Keratinocyte (primary cell): ENCODE data around the gene NOTCH4. TPM values are rescaled to one million over a fixed set of nuclear protein-coding genes. Genes with fewer than 3 reads are reported as not detected.

Experiments
- DNase-seq: peaks from one replicate; pipeline ENCODE4 v3.0.0-alpha.2; 2011; ENCODE audit warnings: low read depth, missing footprints, low spot score
- FAIRE-seq: peaks from 2 replicates; lab custom pipeline; 2011; peaks lifted over from hg19 to GRCh38; lab: Jason Lieb, UNC
- H2AFZ ChIP-seq: 2 replicates; pipeline ENCODE4 v1.6.0; 2012; ENCODE audit warnings: low read length, control low read depth, inconsistent platforms; ENCODE audit not compliant: control insufficient read depth
- H3K27ac ChIP-seq: 2 replicates; pipeline ENCODE4 v1.5.1; 2011; ENCODE audit warnings: low read length; ENCODE audit not compliant: control insufficient read depth, insufficient read depth
- H3K27me3 ChIP-seq: 3 replicates; pipeline ENCODE4 v1.6.0; 2011; ENCODE audit warnings: low read length; ENCODE audit not compliant: control insufficient read depth, insufficient read depth; ENCODE audit errors: extremely low read depth
- H3K36me3 ChIP-seq, 2 experiments: 2 replicates in 1 of 2; 3 replicates in 1 of 2; pipeline ENCODE4 v1.5.1; 2011; ENCODE audit warnings: low read length in 2 of 2, mild to moderate bottlenecking in 1 of 2; ENCODE audit not compliant: control insufficient read depth in 2 of 2, insufficient read depth in 2 of 2; ENCODE audit errors: extremely low read depth in 1 of 2
- H3K4me1 ChIP-seq: 3 replicates; pipeline ENCODE4 v1.5.1; 2011; ENCODE audit warnings: low read length; ENCODE audit not compliant: control insufficient read depth, insufficient read depth; ENCODE audit errors: extremely low read depth
- H3K4me2 ChIP-seq: 3 replicates; pipeline ENCODE4 v1.6.0; 2011; ENCODE audit warnings: low read depth, low read length; ENCODE audit not compliant: control insufficient read depth, insufficient read depth; ENCODE audit errors: extremely low read depth
- H3K4me3 ChIP-seq, 3 experiments: fragments of 200-600 bp in 1 of 3; sonication (generic) in 1 of 3; 2 replicates in 2 of 3; 3 replicates in 1 of 3; pipeline ENCODE4 v1.5.1; 2011 to 2016; ENCODE audit warnings: low read length in 3 of 3, mild to moderate bottlenecking in 3 of 3, control low read depth in 2 of 3, inconsistent platforms in 1 of 3, low read depth in 1 of 3, mixed read lengths in 1 of 3, mixed run types in 1 of 3, moderate library complexity in 1 of 3; ENCODE audit not compliant: control insufficient read depth in 2 of 3, insufficient read depth in 2 of 3; ENCODE audit errors: extremely low read depth in 1 of 3
- H3K79me2 ChIP-seq: 2 replicates; pipeline ENCODE4 v1.6.0; 2012; ENCODE audit warnings: low read length; ENCODE audit not compliant: control insufficient read depth, insufficient read depth
- H3K9ac ChIP-seq: 3 replicates; pipeline ENCODE4 v1.6.0; 2011; ENCODE audit warnings: low read length; ENCODE audit not compliant: control insufficient read depth, insufficient read depth; ENCODE audit errors: extremely low read depth
- H3K9me1 ChIP-seq: 3 replicates; pipeline ENCODE4 v1.6.0; 2011; ENCODE audit warnings: low read length; ENCODE audit not compliant: control insufficient read depth, insufficient read depth; ENCODE audit errors: extremely low read depth
- H3K9me3 ChIP-seq: 2 replicates; pipeline ENCODE4 v1.5.1; 2012; ENCODE audit warnings: low read depth, low read length; ENCODE audit not compliant: control insufficient read depth
- H4K20me1 ChIP-seq: 3 replicates; pipeline ENCODE4 v1.6.0; 2011; ENCODE audit warnings: low read length; ENCODE audit not compliant: control insufficient read depth, insufficient read depth; ENCODE audit errors: extremely low read depth
- EZH2 ChIP-seq: IDR thresholded peaks from one replicate; pipeline ENCODE4 v1.6.1; 2012; ENCODE audit warnings: inconsistent platforms, mild to moderate bottlenecking, low read length, moderate library complexity
- dilution Hi-C: fragments of 300-500 bp; cut with MboI; formaldehyde crosslinking; loops from one replicate; pipeline ENCODE4 v1.7.0; 2020; ENCODE audit warnings: low sequenced_read_pairs; ENCODE audit not compliant: extremely low pct_ligation_motif_present
- polyA plus RNA-seq, 5 experiments: library from polyadenylated mRNA; depleted of rRNA in 3 of 5; stranded (reverse) in 3 of 5; stranded (forward) in 1 of 5; unstranded in 1 of 5; fragments of >200 nt; gene quantifications; 1 replicate in 1 of 5; 2 replicates in 3 of 5; 3 replicates in 1 of 5; pipeline versions ENCODE4 v1.2.1 to v1.2.3, GENCODE V29; 2011 to 2012; ENCODE audit warnings: missing spikeins in 2 of 5, low read depth in 1 of 5, low replicate concordance in 1 of 5
- TF ChIP-seq, protein P1 (sequence below), 3 experiments: IDR thresholded peaks in 1 of 3; conservative IDR thresholded peaks in 1 of 3; optimal IDR thresholded peaks in 1 of 3; 2 replicates in 2 of 3; 3 replicates in 1 of 3; pipeline versions ENCODE3 to v1.5.1; 2011; ENCODE audit warnings: low read length in 3 of 3, mild to moderate bottlenecking in 3 of 3, moderate library complexity in 2 of 3, control low read depth in 1 of 3, inconsistent platforms in 1 of 3; ENCODE audit not compliant: insufficient read depth in 2 of 3; ENCODE audit errors: extremely low read depth in 1 of 3

NOTCH4 gene
- polyA plus RNA-seq, 1 donor (not counting 4 experiments of a cell fraction or from before 2014, with no cell fraction given) = 0.07 TPM

DNA sequence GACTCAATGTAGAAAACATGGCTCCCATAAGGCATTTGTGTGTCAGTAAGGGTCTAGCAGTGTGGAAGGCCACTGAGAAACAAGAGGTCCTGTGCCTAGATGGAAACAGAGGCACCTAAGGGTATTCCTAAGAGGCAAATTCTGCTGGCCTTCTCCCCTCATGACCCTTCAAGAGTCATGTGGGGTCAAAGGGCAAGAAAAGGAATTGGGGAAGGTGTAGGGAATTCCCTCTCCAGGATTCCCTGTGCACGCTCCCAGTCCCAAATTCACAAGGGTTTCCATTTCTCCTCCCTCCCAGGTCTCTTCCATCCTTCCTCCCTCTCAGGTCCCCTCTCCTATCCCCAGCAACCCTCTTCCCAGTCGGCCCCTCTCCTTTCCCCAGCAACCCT is 48.6 kb downstream of the NOTCH4 start:
- no peaks in the 10 kb centered on the region for H3K27me3 ChIP-seq
- no peaks in the 10 kb centered on the region for H3K9me1 ChIP-seq
- peak overlapping the region; percentile 90 for H3K9ac ChIP-seq
- H3K36me3 ChIP-seq = peaks cover 3 to 9% of the 10 kb centered on the region in 2 experiments
- no peak for DNase-seq
- no peaks in the 10 kb centered on the region for H4K20me1 ChIP-seq
- H3K4me1 ChIP-seq = peaks cover 48% of the 10 kb centered on the region
- H2AFZ ChIP-seq = no peak overlapping the region
- peak overlapping the region; percentile 76 to 87 (median 86) for H3K4me3 ChIP-seq
- peak overlapping the region; percentile 51 for H3K27ac ChIP-seq
- H3K4me2 ChIP-seq = peak overlapping the region; percentile 96
- no peak for TF ChIP-seq EZH2
- TF ChIP-seq, protein P1, sequence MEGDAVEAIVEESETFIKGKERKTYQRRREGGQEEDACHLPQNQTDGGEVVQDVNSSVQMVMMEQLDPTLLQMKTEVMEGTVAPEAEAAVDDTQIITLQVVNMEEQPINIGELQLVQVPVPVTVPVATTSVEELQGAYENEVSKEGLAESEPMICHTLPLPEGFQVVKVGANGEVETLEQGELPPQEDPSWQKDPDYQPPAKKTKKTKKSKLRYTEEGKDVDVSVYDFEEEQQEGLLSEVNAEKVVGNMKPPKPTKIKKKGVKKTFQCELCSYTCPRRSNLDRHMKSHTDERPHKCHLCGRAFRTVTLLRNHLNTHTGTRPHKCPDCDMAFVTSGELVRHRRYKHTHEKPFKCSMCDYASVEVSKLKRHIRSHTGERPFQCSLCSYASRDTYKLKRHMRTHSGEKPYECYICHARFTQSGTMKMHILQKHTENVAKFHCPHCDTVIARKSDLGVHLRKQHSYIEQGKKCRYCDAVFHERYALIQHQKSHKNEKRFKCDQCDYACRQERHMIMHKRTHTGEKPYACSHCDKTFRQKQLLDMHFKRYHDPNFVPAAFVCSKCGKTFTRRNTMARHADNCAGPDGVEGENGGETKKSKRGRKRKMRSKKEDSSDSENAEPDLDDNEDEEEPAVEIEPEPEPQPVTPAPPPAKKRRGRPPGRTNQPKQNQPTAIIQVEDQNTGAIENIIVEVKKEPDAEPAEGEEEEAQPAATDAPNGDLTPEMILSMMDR (optimal IDR thresholded peaks at IDR 0.05 in 1 of 3, IDR thresholded peaks at IDR 0.05 in 1 of 3, conservative IDR thresholded peaks at IDR 0.05 in 1 of 3; ENCODE audit: extremely low read depth in 1 of 3, insufficient read depth in 2 of 3, low read length in 3 of 3) = no peak
- FAIRE-seq = no peak
- H3K9me3 ChIP-seq = no peaks in the 10 kb centered on the region
- dilution Hi-C loops = no loop called here
- H3K79me2 ChIP-seq = peaks cover 30% of the 10 kb centered on the region

DNA sequence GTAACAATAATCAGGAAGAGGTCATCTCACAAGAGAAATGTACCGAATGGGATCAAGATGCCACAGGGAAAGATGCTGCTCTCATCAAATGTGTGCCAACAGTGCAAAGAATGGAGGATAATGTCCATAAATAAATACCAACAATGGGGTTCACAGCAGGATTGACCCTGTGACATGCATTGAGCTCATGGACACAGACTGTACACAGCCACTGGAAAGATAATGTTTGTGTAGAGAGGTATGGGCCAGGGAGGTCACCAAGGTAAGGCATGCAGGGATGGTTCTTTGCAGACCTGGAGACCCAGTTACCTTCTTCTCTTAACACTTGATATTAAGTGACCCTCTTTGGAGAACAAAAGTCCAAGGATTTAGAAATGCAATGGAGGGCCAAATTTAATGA is 49.5 kb downstream of the NOTCH4 start:
- dilution Hi-C loops = no loop called here
- FAIRE-seq (no peak), DNase-seq (no peak)
- Histone ChIP-seq H2AFZ (no peak overlapping the region), H3K4me2 (peak overlapping the region; percentile 96), H3K27me3 (no peaks in the 10 kb centered on the region), H3K27ac (no peak overlapping the region), H3K9me1 (no peaks in the 10 kb centered on the region), H3K9ac (no peak overlapping the region), H3K4me1 (peaks cover 48% of the 10 kb centered on the region), H4K20me1 (no peaks in the 10 kb centered on the region), H3K9me3 (no peaks in the 10 kb centered on the region), H3K36me3 (peaks cover 10 to 14% of the 10 kb centered on the region in 2 experiments), H3K79me2 (peaks cover 30% of the 10 kb centered on the region), H3K4me3 (no peak overlapping the region)
- no peak for TF ChIP-seq EZH2
